Activated T-cell treated with anti-CD3 and anti-CD28 coated beads for 48 hours (primary cell): ENCODE data around the gene ITGA2B.
"Not testable (repeated sequence)": the region's sequence is repeated elsewhere in the genome, so short reads cannot be mapped to it uniquely, and the experiment has no call there.

Source experiments
- DNase-seq: peaks from one replicate; pipeline ENCODE4 v3.0.0-alpha.2; 2020; ENCODE audit warnings: low read depth

The ITGA2B gene

DNA sequence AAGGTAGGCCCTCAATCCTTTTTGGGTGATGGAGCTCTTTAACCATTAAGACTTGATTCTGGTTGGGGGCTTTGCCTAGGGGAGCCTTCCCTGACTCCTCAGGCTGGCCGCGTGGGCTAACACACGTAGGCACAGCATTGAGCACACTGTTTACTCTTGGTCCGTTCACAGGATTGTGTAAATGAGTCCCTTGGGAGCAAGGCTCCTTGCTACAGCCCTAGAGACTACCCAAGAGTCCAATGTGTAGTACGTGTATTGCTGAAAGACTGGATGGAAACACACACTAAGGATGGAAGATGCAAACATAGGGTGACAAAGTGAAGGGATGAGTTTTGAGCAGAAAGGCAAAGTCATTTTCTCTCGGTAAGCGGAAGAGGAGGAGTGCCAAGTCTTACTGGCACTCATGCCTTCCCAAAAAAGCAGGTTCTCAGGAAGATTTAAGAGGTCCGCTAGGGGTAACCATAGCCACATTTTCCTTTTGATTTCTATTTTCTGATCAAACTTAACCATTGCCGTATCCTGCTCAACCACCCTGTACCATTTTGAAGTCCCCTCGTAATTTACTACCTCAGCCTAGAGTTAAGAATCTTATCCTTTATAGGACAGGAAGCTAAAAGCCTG, 911 bp upstream of the ITGA2B start:
- DNase-seq, result no peak

DNA sequence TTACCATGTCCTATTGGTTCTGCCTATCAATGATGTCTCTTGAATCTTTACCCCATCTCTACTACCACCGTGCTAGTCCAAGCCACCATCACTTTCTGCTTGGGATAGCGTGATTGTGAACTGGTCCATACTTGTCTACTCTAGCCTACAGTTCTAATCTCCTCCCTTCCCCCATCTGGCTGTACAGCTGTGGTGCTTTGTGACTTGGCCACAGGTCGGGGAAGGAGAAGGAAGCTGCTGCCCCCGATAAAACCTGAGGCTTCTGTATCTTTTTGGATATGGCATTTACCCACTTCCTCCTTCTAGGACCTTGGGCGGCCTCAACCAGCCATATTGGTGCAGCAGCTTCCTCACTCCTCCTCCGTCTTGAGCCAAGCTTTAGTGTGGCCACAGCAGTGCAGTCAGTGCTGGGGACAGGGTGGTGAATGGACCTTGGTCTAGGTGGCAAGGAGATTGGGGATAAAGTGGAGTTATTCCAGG, 314 bp upstream of the ITGA2B start:
- DNase-seq, result no peak

DNA sequence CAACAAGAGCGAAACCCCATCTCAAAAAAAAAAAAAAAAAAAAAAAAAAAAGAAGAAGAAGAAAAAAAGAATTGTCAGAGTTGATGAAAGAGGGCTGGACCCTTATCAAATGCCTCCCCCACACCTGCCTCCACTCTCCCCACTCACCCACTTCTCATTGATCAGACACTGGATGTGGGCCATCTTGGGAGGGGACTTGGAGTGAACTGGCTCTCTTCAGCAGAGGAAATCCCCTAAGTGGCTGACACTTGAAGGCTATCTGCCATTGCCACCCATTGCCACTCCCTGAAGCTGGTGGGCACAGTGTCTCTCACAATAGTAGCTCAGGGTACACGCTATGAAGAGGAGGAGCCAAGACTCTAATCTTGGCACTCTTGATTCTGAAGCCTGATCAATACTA, 1.6 kb downstream of the ITGA2B start:
- DNase-seq, result no peak

DNA sequence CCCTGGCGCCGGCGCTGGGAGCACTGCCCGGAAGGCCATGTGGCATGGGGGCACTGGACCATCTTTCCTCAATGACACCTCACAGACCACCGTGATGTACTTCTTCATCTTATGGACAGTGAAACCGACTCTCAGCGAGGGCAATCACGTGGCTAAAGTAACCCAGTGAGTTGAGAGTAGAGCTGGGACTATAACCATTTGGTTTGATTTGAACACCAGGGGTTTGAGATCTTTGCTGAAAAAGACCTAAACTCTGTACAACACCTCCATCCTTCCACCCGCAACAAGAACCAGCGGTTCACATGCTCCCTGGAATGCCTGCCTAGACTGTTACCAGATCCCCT, 3.3 kb downstream of the ITGA2B start:
- no peak for DNase-seq

DNA sequence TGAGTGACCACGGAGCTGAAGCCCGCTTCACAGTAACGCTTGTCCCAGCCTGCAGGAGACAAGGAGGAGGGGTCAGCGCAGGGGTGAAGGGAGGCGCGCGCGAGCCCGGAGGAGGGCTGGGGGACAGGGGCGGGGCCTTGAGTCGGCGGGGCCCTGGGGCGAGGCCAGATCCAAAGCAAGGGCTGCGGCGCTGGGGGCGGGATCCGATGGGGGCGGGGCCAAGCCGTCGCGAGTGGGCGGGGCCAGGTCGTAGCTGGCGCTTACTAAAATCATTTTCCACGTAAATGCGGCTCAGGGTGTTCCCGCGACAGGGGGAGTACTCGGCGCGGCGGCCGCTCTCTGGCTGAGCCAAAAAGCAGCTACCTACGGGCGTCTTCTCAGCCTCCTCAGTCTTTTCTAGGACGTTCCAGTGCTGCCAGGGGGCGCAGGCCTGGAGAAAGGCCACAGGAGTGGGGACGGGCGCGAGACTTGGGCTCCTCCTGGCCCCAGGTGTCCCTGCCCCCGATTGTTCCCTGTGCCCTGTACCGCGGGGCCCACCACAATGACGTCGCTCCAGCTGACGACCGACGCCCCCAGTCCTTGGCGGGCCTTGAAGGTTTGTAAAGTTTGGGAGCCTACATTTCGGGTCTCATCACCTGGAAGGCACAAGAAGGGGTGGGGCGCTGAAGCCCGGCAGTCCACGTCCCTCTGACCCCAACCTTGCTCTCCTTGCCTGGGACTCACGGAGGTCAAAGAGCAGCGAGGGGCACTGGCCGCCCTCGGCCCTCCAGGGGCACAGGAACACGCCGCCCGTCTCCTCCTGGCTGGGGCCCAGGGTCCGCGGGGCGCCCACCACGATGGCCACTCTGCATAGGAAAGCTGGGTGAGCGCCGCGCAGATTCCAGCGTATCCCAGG, 3.9 kb downstream of the ITGA2B start:
- DNase-seq, result peak; percentile 84

DNA sequence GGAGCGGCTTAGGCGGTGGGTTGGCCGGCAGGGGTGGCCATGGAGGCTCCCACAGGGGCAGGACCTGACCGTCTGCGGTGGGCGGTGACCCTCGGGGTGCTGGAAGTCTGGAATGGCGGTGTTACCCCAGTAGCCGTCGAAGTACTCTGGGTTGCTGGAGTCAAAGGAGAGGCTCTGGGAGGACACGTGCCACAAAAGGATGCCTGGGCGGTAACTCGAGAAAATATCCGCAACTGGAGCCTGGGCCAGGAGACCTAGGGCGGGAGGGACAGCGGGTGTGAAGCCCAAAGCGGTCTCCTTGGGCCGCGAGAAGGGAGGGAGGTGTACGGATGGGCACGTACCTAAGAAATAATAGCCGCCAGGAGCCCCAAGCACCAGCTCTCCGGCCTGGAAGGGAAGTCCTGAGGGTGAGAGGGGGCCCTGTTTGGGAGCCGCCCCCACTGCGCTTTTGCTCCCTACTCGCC, 4.6 kb downstream of the ITGA2B start:
- DNase-seq, result no peak

DNA sequence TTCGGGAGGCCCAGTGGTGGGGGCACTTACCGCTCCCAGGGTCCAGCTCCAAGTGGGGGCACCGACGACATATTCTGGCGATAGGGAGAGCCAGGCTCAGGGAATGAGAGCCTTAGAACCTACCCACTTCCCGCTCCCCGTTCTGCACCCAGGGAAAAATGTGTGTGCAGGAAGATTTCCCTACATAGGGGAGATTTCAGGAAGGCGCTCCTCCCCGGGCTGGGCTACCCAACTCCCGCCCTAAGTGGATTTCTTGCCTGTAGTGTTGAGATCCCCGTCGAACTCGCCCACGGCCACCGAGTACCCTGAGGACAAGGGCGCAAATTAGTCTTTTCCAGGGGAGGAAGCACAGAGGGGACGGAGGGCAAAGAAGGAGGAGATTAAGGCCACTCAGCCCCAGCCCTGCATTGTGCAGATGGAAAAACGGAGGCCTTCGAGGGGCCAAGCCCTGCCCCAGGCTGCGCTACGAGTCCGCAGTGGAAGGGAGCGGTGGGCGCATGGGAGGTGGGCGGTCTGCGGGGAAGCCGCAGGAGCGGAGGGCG, 5.1 kb downstream of the ITGA2B start:
- no peak for DNase-seq

DNA sequence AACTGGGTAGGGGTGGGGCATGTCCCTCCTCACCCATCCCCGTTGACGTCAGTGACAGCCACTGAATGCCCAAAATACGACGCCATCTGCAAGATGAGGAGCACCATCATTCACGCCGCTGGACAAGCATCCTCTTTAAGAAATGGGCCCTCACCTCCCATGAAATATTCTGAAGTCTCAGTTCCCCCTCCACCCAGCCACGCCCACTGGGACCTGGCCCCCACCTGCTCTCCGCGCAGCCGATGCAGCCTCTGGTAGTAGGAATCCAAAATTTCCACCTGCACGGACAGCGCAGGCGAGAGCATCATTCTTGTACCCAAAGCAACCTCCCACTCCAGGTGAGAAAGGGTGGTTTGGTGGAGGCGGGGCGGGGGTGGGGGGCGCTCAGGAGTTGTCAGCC, 5.6 kb downstream of the ITGA2B start:
- no peak for DNase-seq

DNA sequence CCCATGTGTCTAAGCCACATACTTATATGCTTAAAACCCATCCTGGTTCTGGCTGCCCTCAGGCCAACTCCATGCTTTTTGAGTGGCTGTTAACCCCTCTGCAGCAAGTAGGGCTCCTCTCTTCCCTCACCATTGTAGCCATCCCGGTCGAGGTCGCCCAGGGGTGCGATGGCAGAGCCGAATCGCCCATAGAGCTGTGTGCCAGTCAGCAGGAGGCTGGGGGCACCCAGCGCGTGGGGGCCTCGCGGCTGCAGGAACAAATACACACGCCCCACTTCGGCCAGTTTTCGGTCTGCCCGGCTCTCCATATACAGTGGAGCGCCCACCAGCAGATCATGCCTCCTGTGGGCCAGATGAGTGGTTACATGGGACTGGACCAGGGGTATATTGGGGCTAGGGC, 6.1 kb downstream of the ITGA2B start:
- no peak for DNase-seq

DNA sequence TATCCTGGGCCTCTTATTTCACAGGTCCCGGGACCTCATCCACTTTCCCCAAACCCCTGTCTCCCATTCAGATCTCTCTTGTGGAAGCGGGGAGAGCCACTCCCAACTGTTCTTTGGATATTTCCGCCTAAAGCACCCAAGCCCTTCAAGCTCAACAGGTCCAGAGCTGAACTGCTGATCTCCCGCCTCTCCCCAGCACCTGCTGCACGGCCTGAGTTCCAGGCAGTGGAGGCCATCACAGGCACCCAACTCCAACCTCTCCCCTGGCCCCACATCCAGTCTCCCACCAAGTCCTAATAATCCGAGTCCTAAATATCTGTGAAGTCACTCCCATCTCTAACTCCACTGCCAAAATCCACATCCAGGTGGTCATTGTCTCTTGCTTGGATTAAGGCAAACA, 6.5 kb downstream of the ITGA2B start:
- no peak for DNase-seq

DNA sequence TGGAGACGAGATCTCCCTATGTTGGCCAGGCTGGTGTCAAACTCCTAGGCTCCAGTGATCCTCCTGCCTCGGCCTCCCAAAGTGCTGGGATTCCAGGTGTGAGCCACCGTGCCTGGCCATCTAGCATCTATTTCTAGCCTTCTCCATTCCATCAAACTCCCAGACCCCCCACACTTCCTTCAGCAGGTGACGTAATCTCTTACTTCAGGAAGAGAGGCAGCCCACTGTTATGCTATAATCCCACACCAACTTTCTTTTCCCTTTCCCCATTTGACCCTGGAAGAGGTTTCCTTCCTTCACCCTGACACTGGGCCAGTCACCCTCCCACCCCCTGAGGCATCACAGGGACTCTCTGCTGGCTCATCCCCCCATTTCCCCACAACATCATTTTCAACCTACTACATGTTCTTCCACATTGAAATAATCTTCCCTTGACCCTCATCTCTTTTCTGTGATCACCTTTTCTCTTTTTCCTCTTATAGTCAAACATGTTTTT, 7.6 kb downstream of the ITGA2B start:
- no peak for DNase-seq

DNA sequence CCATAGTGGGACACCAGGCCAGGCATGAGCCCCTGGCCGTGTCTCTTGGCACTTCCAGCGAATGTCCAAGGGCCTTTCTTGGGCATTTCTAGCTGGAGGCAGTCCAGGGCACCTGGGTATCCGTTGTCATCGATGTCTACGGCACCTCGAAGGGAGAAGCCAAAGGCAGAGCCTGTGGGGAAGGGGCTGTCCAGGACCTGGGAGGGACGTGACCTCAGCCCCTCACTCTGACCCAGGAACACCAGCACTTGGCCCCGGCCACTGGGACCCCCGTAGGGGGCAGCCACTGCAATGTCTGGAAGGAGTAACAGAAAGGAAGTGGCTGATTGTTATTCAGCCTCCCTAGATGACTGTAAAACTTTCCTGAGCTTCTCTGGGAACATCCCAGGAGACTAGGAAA, 8.7 kb downstream of the ITGA2B start:
- no peak for DNase-seq

DNA sequence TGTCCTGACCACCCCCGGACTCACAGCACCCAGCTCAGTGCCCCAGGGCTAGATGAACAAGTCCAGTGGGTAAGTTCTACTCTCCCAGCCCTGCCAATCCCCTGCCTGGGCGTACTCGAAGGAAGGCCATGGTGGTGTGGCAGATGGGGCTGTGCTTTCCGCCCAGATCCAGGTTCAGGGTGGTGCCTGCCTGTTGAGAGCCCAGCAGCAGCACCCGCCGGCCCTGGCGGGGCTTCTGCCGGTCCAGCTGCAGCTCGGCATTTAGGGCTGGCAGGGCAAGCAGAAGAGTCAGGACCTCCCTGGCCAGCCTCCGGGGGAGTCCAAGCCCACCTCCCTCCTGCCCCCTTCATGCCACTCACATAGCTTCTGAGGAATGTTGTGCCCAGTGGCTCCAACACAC, 9.6 kb downstream of the ITGA2B start:
- no peak for DNase-seq

DNA sequence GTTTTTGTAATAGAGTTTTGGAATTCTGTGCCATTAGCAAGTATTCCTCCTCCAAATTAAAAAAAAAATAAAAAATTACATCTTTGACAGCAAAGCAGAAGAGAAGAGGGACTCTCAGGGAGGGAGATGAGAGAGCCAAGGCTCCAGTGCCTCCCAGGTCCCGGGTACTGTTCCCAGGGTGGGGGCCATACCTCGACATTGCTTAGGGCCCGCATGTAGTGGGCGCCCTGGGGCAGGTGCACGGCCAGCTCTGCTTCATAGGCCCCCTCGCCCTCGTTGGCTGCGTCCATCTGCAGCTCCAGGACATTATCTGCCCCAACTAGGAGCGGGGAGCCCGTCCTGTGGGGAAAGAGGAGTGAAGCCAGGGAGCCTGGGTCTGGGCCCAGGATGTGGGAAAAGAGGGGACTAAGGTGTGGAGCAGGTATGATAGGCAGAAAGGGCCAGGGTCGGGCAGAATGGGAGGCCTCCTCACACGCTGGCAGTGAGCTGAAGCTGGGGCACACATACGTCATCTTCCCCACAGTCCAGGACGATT, 11.2 kb downstream of the ITGA2B start:
- DNase-seq, result no peak

DNA sequence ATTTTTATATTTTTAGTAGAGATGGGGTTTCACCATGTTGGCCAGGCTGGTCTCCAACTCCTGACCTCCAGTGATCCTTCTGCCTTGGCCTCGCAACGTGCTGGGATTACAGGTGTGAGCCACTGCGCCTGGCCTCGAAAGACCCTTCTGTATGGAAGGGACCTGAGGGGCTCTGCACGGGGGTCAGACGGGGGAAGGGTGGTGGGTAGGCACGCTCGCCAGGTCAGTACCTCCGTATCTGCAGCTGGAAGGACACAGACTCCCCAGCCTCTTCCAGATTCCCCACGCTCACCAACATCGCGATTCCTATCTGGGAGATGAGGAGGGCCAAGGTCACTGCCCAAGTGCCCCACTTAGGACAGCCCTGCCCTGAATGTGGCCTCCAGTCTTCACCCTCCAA, 12.7 kb downstream of the ITGA2B start:
- no peak for DNase-seq

DNA sequence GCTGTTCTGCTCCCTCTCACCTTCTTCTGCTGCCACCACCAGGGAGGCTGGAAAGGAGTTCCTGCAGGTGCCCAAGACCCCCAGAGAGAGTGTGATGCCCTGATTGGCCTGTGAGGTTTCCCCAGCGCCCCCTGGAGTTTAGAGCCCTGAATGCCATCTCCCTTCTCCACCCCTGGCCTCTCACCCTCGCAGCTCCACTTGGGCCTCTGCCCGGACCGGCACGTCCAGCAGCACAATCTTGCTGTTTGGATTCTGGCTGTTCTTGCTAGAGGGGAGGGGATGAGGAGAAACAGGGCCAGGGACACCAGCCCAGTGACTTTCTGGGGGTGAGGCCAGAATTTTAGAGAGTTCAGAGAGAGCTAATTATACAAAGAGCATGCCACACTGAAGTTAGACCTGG, 13.3 kb downstream of the ITGA2B start:
- DNase-seq, result peak; percentile 25

DNA sequence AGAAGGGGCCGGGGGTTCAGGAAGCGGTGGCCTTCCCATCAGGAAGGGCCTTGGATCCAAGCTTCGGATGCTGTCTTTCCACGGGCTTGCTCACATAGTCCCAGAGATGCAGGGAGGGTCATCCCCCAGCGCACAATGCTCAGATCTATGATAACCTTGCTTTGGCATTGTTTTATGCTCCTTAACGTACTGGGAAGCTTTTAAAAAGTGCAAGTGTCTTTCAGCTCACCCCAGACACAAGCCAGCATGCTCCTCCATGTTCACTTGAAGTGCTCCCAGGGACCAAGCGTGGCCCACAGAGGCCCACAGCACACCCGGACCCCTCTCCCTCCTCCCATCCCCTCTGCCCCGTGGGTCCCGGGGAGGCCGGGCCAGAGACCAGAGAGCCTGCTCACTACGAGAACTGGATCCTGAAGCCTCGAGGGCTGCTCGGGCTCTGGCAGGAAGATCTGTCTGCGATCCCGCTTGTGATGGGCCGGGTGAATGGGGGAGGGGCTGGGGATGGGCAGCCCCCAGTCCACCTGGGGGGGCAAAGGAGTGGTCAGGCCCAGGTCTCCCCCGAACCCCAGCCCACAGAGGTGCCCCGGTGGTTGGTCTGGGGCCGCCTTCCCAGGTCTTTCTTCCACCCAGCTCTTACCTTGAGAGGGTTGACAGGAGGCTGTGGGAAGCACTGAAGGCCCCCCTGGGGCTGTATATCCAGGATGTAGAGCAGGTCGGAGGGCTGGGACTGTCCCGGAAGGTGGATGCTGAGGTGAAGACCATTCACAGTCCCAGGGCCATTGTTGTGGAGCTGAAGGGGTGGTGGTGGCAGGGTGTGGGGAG, 14.0 kb downstream of the ITGA2B start:
- DNase-seq, result no peak

DNA sequence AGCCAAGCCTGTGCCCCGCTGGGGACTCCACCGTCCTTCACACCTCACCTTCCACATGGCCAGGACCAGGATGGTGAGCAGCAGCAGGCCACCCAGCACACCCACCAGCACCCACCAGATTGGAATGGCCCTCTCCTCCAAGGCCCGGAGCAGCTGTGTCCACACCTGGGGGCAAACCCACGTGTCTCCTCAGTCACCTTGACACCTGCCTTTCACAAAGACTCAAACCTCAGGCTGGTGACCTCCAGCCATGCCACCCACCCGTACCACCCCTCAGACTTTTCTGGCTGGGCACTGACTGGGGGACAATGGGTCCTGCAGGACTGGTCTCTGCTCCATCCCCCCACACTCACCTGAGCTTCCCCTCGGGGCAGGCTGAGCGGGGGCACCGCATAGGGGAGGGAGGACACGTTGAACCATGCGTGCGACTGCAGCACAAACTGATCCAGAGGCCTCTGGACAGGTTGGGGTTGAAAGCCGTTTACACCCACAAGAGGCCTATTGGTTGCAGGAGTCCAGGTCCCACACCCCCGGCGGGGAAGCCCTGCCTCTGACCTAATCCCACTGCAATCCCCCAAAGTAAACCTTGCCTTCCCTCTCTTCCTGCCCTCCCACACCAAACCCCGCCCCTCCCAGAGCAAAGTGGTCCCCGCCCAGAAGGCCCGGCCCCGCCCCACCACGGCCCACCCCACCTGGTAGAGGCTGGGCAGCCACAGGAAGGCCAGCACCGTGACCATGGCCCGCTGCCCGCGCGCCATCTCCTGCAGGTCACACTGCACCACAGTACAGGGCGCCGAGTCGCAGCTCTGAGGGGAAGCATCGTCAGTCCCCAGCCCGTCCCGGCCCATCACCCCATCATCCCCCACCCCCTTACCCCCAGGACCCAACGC, 14.9 kb downstream of the ITGA2B start:
- no peak for DNase-seq

DNA sequence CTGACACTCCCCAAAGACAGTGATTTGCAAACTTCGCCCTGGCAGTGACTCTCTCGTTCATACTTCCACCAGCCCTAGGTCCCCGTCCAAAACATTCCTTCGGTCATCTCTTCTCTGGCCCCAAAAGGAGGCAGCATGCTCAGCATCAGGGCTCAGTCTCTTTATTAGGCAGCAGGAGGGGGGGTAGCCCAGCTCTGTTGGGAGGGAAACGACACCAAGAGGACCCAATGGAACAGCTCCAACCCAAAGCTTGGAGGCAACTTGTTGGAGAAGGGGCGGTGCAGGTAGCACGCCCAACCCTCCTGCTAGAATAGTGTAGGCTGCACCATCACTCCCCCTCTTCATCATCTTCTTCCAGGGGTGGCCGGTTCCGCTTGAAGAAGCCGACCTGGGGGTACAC, 17.4 kb downstream of the ITGA2B start:
- no peak for DNase-seq

DNA sequence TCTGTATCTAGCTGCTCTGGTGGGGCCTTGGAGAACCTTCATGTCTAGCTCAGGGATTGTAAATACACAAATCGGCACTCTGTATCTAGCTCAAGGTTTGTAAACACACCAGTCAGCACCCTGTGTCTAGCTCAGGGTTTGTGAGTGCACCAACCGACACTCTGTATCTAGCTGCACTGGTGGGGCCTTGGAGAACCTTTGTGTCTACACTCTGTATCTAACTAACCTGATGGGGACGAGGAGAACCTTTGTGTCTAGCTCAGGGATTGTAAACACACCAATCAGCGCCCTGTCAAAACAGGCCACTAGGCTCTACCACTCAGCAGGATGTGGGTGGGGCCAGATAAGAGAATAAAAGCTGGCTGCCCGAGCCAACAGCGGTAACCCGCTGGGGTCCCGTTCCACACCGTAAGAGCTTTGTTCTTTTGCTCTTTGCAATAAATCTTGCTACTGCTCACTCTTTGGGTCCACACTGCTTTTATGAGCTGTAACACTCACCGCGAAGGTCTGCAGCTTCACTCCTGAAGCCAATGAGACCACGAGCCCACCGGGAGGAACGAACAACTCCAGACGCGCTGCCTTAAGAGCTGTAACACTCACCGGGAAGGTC, 19.9 kb downstream of the ITGA2B start:
- not testable (repeated sequence) for DNase-seq
